Stomach smooth muscle (tissue), 2 donors: ENCODE measurements around the gene AP2A2.
"Not testable (repeated sequence)": the region's sequence is repeated elsewhere in the genome, so short reads cannot be mapped to it uniquely, and the experiment has no call there.

ENCODE experiments used
- H3K27ac ChIP-seq: one replicate; pipeline ENCODE4 v1.7.0; 2013; ENCODE audit warnings: mild to moderate bottlenecking, low read length, inconsistent platforms
- H3K27me3 ChIP-seq, 2 donors: one replicate each; pipeline ENCODE4 v1.7.0; 2013; ENCODE audit warnings: low read length in 2 of 2; ENCODE audit not compliant: insufficient read depth in 2 of 2, control insufficient read depth in 1 of 2
- H3K36me3 ChIP-seq, 2 donors: one replicate each; pipeline ENCODE4 v1.7.0; 2013; ENCODE audit warnings: low read length in 2 of 2; ENCODE audit not compliant: control insufficient read depth in 2 of 2, insufficient read depth in 2 of 2
- H3K4me1 ChIP-seq: one replicate; pipeline ENCODE4 v1.7.0; 2013; ENCODE audit warnings: low read length; ENCODE audit not compliant: control insufficient read depth, insufficient read depth
- H3K4me3 ChIP-seq, 2 donors: one replicate each; pipeline ENCODE4 v1.7.0; 2013; ENCODE audit warnings: low read length in 2 of 2
- H3K9ac ChIP-seq, 2 donors: one replicate each; pipeline ENCODE4 v1.7.0; 2013; ENCODE audit warnings: low read length in 2 of 2, mild to moderate bottlenecking in 1 of 2
- H3K9me3 ChIP-seq, 2 donors: one replicate each; pipeline ENCODE4 v1.7.0; 2013; ENCODE audit warnings: low read length in 2 of 2; ENCODE audit not compliant: control insufficient read depth in 2 of 2
- donor health status: healthy.
- donor health status: Pancreatic carcinoma.

AP2A2 gene

GRCh38 chr11:967995-968751, 42.5 kb downstream of the AP2A2 start:
- H3K27me3 ChIP-seq, result no peaks in the 10 kb centered on the region
- peaks cover 4% of the 10 kb centered on the region for H3K4me1 ChIP-seq
- H3K9me3 ChIP-seq, result no peaks in the 10 kb centered on the region
- H3K9ac ChIP-seq, result no peak overlapping the region
- H3K36me3 ChIP-seq, result peaks cover 30 to 36% of the 10 kb centered on the region in 2 donors
- H3K27ac ChIP-seq, result no peak overlapping the region
- H3K4me3 ChIP-seq, result no peak overlapping the region

- Histone ChIP-seq H3K9ac (no peak overlapping the region), H3K27ac (no peak overlapping the region), H3K4me1 (peaks cover 4% of the 10 kb centered on the region), H3K4me3 (no peak overlapping the region), H3K36me3 (peaks cover 31 to 34% of the 10 kb centered on the region in 2 donors), H3K27me3 (no peaks in the 10 kb centered on the region), H3K9me3 (no peaks in the 10 kb centered on the region)
Observed at GRCh38 chr11:968822-969221, 43.2 kb downstream of the AP2A2 start.

- no peaks in the 10 kb centered on the region for H3K27me3 ChIP-seq
- H3K4me1 ChIP-seq, result peaks cover 4% of the 10 kb centered on the region
- H3K9ac ChIP-seq, result no peak overlapping the region
- peaks cover 31% of the 10 kb centered on the region in 2 donors for H3K36me3 ChIP-seq
- H3K27ac ChIP-seq, result no peak overlapping the region
- no peaks in the 10 kb centered on the region for H3K9me3 ChIP-seq
- H3K4me3 ChIP-seq, result no peak overlapping the region
Observed at GRCh38 chr11:969651-970205, 44.1 kb downstream of the AP2A2 start.

- Histone ChIP-seq H3K9ac (no peak overlapping the region), H3K27me3 (no peaks in the 10 kb centered on the region), H3K4me3 (no peak overlapping the region), H3K4me1 (peaks cover 4% of the 10 kb centered on the region), H3K9me3 (no peaks in the 10 kb centered on the region), H3K27ac (no peak overlapping the region), H3K36me3 (peaks cover 31 to 33% of the 10 kb centered on the region in 2 donors)
Observed at GRCh38 chr11:970319-970871, 44.7 kb downstream of the AP2A2 start.

- no peaks in the 10 kb centered on the region for H3K27me3 ChIP-seq
- peaks cover 31 to 34% of the 10 kb centered on the region in 2 donors for H3K36me3 ChIP-seq
- H3K4me3 ChIP-seq, result no peak overlapping the region
- no peak overlapping the region for H3K9ac ChIP-seq
- H3K27ac ChIP-seq, result no peak overlapping the region
- no peaks in the 10 kb centered on the region for H3K9me3 ChIP-seq
- peaks cover 4% of the 10 kb centered on the region for H3K4me1 ChIP-seq
Observed at GRCh38 chr11:971092-971690, 45.5 kb downstream of the AP2A2 start.

- H3K9me3 ChIP-seq, result no peaks in the 10 kb centered on the region
- H3K36me3 ChIP-seq, result peaks cover 32 to 34% of the 10 kb centered on the region in 2 donors
- H3K4me3 ChIP-seq, result no peak overlapping the region
- no peak overlapping the region for H3K27ac ChIP-seq
- no peaks in the 10 kb centered on the region for H3K4me1 ChIP-seq
- no peak overlapping the region for H3K9ac ChIP-seq
- H3K27me3 ChIP-seq, result no peaks in the 10 kb centered on the region
Observed at GRCh38 chr11:971731-972365, 46.2 kb downstream of the AP2A2 start.

GRCh38 chr11:972523-973211, 47.0 kb downstream of the AP2A2 start:
- Histone ChIP-seq H3K9me3 (no peaks in the 10 kb centered on the region), H3K27ac (no peak overlapping the region), H3K4me3 (no peak overlapping the region), H3K36me3 (peaks cover 40 to 41% of the 10 kb centered on the region in 2 donors), H3K9ac (no peak overlapping the region), H3K27me3 (no peaks in the 10 kb centered on the region), H3K4me1 (no peaks in the 10 kb centered on the region)

GRCh38 chr11:973237-973636, 47.6 kb downstream of the AP2A2 start:
- H3K9ac ChIP-seq, result no peak overlapping the region
- no peaks in the 10 kb centered on the region for H3K4me1 ChIP-seq
- H3K4me3 ChIP-seq, result no peak overlapping the region
- no peaks in the 10 kb centered on the region for H3K27me3 ChIP-seq
- peaks cover 41 to 45% of the 10 kb centered on the region in 2 donors for H3K36me3 ChIP-seq
- no peaks in the 10 kb centered on the region for H3K9me3 ChIP-seq
- H3K27ac ChIP-seq, result no peak overlapping the region

- not testable (repeated sequence) for H3K27me3 ChIP-seq, H3K27ac ChIP-seq, H3K9ac ChIP-seq, H3K4me3 ChIP-seq, H3K9me3 ChIP-seq, H3K4me1 ChIP-seq
- peaks cover 32 to 46% of the 10 kb centered on the region in 2 donors for H3K36me3 ChIP-seq
Observed at GRCh38 chr11:975376-975775, 49.7 kb downstream of the AP2A2 start.

GRCh38 chr11:975827-976226, 50.2 kb downstream of the AP2A2 start:
- Histone ChIP-seq H3K9ac (no peak overlapping the region), H3K4me1 (no peaks in the 10 kb centered on the region), H3K27ac (no peak overlapping the region), H3K27me3 (no peaks in the 10 kb centered on the region), H3K36me3 (peaks cover 28 to 43% of the 10 kb centered on the region in 2 donors), H3K4me3 (no peak overlapping the region), H3K9me3 (no peaks in the 10 kb centered on the region)
